HEK293T (cell line): ENCODE data around the gene TBL2.

ENCODE experiments used
- CTCF ChIA-PET: fragments of 350-600 bp; formaldehyde crosslinking; extraction: SDS; loops from one replicate; lab custom pipeline; 2021; ENCODE audit warnings: antibody characterized with exemption, inconsistent platforms; lab: Yijun Ruan, JAX
- POLR2A ChIA-PET: fragments of 350-600 bp; formaldehyde crosslinking; extraction: SDS; loops from one replicate; lab custom pipeline; 2020; ENCODE audit warnings: antibody characterized with exemption, inconsistent platforms; lab: Yijun Ruan, JAX
- DNase-seq: peaks from one replicate; pipeline ENCODE4 v3.0.0; 2012; ENCODE audit warnings: mixed read lengths; ENCODE audit errors: extremely low spot score
- ARNT ChIP-seq: fragments of 450-650 bp; IDR thresholded peaks from 2 replicates; pipeline ENCODE4 v1.6.1; 2017; ENCODE audit warnings: mild to moderate bottlenecking
- BHLHE40 ChIP-seq: fragments of 450-650 bp; IDR thresholded peaks from 2 replicates; pipeline ENCODE4 v1.6.1; 2016; ENCODE audit warnings: mild to moderate bottlenecking, moderate library complexity, borderline replicate concordance
- CTBP1 ChIP-seq: fragments of 450-650 bp; IDR thresholded peaks from 2 replicates; pipeline ENCODE4 v1.6.1; 2016; ENCODE audit warnings: borderline replicate concordance
- ELF4 ChIP-seq: fragments of 450-650 bp; IDR thresholded peaks from 2 replicates; pipeline ENCODE4 v1.6.1; 2017; ENCODE audit warnings: antibody characterized with exemption
- FOXA1 ChIP-seq: fragments of 450-650 bp; IDR thresholded peaks from 2 replicates; pipeline ENCODE4 v1.6.1; 2016; ENCODE audit warnings: mild to moderate bottlenecking
- FOXK2 ChIP-seq: fragments of 450-650 bp; IDR thresholded peaks from 2 replicates; pipeline ENCODE4 v1.6.1; 2016; ENCODE audit warnings: mild to moderate bottlenecking
- FOXM1 ChIP-seq: fragments of 450-650 bp; IDR thresholded peaks from 2 replicates; pipeline ENCODE4 v1.6.1; 2017; ENCODE audit warnings: mild to moderate bottlenecking, borderline replicate concordance
- HDGF ChIP-seq: fragments of 450-650 bp; IDR thresholded peaks from 2 replicates; pipeline ENCODE4 v1.6.1; 2017; ENCODE audit warnings: antibody characterized with exemption, borderline replicate concordance
- L3MBTL2 ChIP-seq: fragments of 450-650 bp; conservative IDR thresholded peaks from 2 replicates; pipeline ENCODE4 v1.6.1; 2016; ENCODE audit warnings: mild to moderate bottlenecking
- LEF1 ChIP-seq: fragments of 450-650 bp; IDR thresholded peaks from 2 replicates; pipeline ENCODE4 v1.6.1; 2017; ENCODE audit warnings: mild to moderate bottlenecking, borderline replicate concordance
- NFRKB ChIP-seq: fragments of 450-650 bp; IDR thresholded peaks from 2 replicates; pipeline ENCODE4 v1.6.1; 2016; ENCODE audit warnings: mild to moderate bottlenecking, moderate library complexity
- PKNOX1 ChIP-seq: fragments of 450-650 bp; IDR thresholded peaks from 2 replicates; pipeline ENCODE4 v1.6.1; 2016
- SP1 ChIP-seq: fragments of 450-650 bp; IDR thresholded peaks from 2 replicates; pipeline ENCODE4 v1.6.1; 2017
- SUZ12 ChIP-seq: fragments of 450-650 bp; IDR thresholded peaks from 2 replicates; pipeline ENCODE4 v1.6.1; 2016; ENCODE audit warnings: mild to moderate bottlenecking
- TARDBP ChIP-seq: fragments of 450-650 bp; IDR thresholded peaks from 2 replicates; pipeline ENCODE4 v1.6.1; 2016
- ZNF384 ChIP-seq: fragments of 450-650 bp; IDR thresholded peaks from 2 replicates; pipeline ENCODE4 v1.6.1; 2016

TBL2 gene

GRCh38 chr7:73573276-73573675, 5.1 kb downstream of the TBL2 start:
- ChIA-PET POLR2A (no interaction called here), CTCF (no interaction called here)
- TF ChIP-seq FOXM1 (no peak), PKNOX1 (no peak), CTBP1 (no peak)
- DNase-seq, result no peak

GRCh38 chr7:73572767-73573186, 5.6 kb downstream of the TBL2 start:
- no peak for DNase-seq
- CTCF ChIA-PET, result no interaction called here
- POLR2A ChIA-PET, result interaction anchor here (0.9 to 1.9 kb wide), 2 partner anchors 10 to 51 kb away, joined by 4 read pairs; partner anchors contain the start of gene BAZ1B

GRCh38 chr7:73570977-73571376, 7.4 kb downstream of the TBL2 start:
- ChIA-PET POLR2A (interaction anchor here (1.1 to 1.9 kb wide), 2 partner anchors 14 to 49 kb away, joined by 3 to 4 read pairs; partner anchors contain the start of gene BAZ1B), CTCF (interaction anchor here (0.7 kb wide), 1 partner anchor 206 kb away, joined by 3 read pairs; no protein-coding TSS in a partner anchor)
- DNase-seq, result no peak
- no peak for TF ChIP-seq FOXK2
- no peak for TF ChIP-seq HDGF
- no peak for TF ChIP-seq SUZ12
- no peak for TF ChIP-seq LEF1
- TF ChIP-seq NFRKB, result no peak
- TF ChIP-seq SP1, result no peak
- TF ChIP-seq ARNT, result no peak
- TF ChIP-seq TARDBP, result no peak
- no peak for TF ChIP-seq PKNOX1
- TF ChIP-seq FOXA1, result no peak
- no peak for TF ChIP-seq ZNF384
- TF ChIP-seq CTBP1, result no peak
- TF ChIP-seq FOXM1, result no peak
- TF ChIP-seq ELF4, result no peak
- no peak for TF ChIP-seq BHLHE40

More at GRCh38 chr7:73572767-73573186, 5.6 kb downstream of the TBL2 start:
- TF ChIP-seq TARDBP (no peak), FOXM1 (no peak), FOXK2 (no peak), SP1 (no peak), L3MBTL2 (no peak), ARNT (no peak), BHLHE40 (no peak), ELF4 (no peak), SUZ12 (no peak), NFRKB (no peak), CTBP1 (no peak), LEF1 (no peak), ZNF384 (no peak), PKNOX1 (no peak), FOXA1 (no peak), HDGF (no peak)

GRCh38 chr7:73570521-73570920, 7.9 kb downstream of the TBL2 start:
- POLR2A ChIA-PET, result no interaction called here

GRCh38 chr7:73569042-73569608, 9.3 kb downstream of the TBL2 start:
- ChIA-PET CTCF (no interaction called here), POLR2A (interaction anchor here (1.1 to 2.7 kb wide), 4 partner anchors 8 to 47 kb away, joined by 3 to 18 read pairs (median 5); partner anchors contain the start of genes BAZ1B and TBL2)
- DNase-seq, result no peak

More at GRCh38 chr7:73570521-73570920, 7.9 kb downstream of the TBL2 start:
- TF ChIP-seq CTBP1 (no peak), ZNF384 (no peak), L3MBTL2 (no peak), NFRKB (no peak), FOXA1 (no peak), PKNOX1 (no peak), SUZ12 (no peak), SP1 (no peak), ELF4 (no peak), HDGF (no peak), FOXK2 (no peak), TARDBP (no peak), LEF1 (no peak), FOXM1 (no peak), BHLHE40 (no peak)
- DNase-seq, result no peak
- CTCF ChIA-PET, result no interaction called here

More at GRCh38 chr7:73569042-73569608, 9.3 kb downstream of the TBL2 start:
- TF ChIP-seq LEF1, result no peak
- TF ChIP-seq L3MBTL2, result no peak
- TF ChIP-seq FOXA1, result no peak
- TF ChIP-seq PKNOX1, result no peak
- TF ChIP-seq ELF4, result no peak
- no peak for TF ChIP-seq SP1
- TF ChIP-seq CTBP1, result no peak
- no peak for TF ChIP-seq HDGF
- TF ChIP-seq ZNF384, result no peak
- TF ChIP-seq FOXM1, result no peak
- TF ChIP-seq TARDBP, result no peak
- TF ChIP-seq FOXK2, result no peak
- no peak for TF ChIP-seq SUZ12
- TF ChIP-seq ARNT, result no peak
